ENCODE results near the gene RUNX1. TPM values are rescaled to one million over a fixed set of nuclear protein-coding genes. Genes with fewer than 3 reads are reported as not detected.

The RUNX1 gene
- total and polyA plus RNA-seq, 2 of the 13 experiments (the other 11 are each of a cell fraction or from before 2014, with no cell fraction given): 5.4 to 6.4 TPM

DNA sequence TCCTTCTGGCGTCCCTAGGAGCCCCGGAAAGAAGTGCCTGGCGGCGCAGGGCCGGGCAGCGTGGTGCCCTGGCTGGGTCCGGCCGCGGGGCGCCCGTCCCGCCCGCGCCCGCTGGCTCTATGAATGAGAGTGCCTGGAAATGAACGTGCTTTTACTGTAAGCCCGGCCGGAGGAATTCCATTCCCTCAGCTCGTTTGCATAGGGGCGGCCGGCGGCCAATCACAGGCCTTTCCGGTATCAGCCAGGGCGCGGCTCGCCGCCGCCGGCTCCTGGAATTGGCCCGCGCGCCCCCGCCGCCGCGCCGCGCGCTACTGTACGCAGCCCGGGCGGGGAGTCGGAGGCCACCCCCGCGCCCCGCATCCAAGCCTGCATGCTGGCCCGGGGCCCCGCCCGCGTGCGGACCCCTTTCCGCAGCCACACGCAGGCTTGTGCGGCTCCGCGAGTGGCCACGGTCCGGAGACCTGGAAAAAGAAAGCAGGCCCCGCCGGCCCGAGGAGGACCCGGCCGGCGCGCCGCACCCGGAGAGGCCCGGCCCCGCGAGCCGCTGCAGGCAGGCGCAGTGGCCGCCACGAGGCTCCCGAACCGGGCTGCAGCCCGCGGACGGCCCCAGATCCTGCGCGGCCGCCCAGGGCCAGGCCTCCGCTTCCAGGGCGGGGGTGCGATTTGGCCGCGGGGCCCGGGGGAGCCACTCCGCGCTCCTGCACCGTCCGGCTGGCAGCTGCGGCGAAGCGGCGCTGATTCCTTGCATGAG, 160.4 kb downstream of the RUNX1 start (continued):
- TF ChIP-seq, protein P1, sequence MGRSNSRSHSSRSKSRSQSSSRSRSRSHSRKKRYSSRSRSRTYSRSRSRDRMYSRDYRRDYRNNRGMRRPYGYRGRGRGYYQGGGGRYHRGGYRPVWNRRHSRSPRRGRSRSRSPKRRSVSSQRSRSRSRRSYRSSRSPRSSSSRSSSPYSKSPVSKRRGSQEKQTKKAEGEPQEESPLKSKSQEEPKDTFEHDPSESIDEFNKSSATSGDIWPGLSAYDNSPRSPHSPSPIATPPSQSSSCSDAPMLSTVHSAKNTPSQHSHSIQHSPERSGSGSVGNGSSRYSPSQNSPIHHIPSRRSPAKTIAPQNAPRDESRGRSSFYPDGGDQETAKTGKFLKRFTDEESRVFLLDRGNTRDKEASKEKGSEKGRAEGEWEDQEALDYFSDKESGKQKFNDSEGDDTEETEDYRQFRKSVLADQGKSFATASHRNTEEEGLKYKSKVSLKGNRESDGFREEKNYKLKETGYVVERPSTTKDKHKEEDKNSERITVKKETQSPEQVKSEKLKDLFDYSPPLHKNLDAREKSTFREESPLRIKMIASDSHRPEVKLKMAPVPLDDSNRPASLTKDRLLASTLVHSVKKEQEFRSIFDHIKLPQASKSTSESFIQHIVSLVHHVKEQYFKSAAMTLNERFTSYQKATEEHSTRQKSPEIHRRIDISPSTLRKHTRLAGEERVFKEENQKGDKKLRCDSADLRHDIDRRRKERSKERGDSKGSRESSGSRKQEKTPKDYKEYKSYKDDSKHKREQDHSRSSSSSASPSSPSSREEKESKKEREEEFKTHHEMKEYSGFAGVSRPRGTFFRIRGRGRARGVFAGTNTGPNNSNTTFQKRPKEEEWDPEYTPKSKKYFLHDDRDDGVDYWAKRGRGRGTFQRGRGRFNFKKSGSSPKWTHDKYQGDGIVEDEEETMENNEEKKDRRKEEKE (IDR thresholded peaks at IDR 0.05): no peak
- TF ChIP-seq FOXA1 (IDR thresholded peaks at IDR 0.05): no peak
- 0 out of 2 replicates have a peak, but pooled peaks have one; percentile 19 for TF ChIP-seq FOXA1 (CRISPR knock-in tag; IDR thresholded peaks at IDR 0.05)
- TF ChIP-seq SIN3B (IDR thresholded peaks at IDR 0.05; ENCODE audit: low read length): no peak
- no peak for TF ChIP-seq RARA (CRISPR knock-in tag; IDR thresholded peaks at IDR 0.05)
- 0 out of 2 replicates have a peak, but pooled peaks have one; percentile 62 for TF ChIP-seq ZNF816 (CRISPR knock-in tag; IDR thresholded peaks at IDR 0.05; ENCODE audit: borderline replicate concordance)
- peak; percentile 57; the same call in 1 of the 2 replicates for TF ChIP-seq HMG20B (CRISPR knock-in tag; conservative IDR thresholded peaks at IDR 0.05)
- TF ChIP-seq RFXANK (CRISPR knock-in tag; IDR thresholded peaks at IDR 0.05): 0 out of 2 replicates have a peak, but pooled peaks have one; percentile 42
- peak; percentile 95 for TF ChIP-seq HBP1 (CRISPR knock-in tag; IDR thresholded peaks at IDR 0.05; ENCODE audit: low read depth)
- 0 out of 2 replicates have a peak, but pooled peaks have one; percentile 47 for TF ChIP-seq BRCA1 (CRISPR knock-in tag; IDR thresholded peaks at IDR 0.05)
- TF ChIP-seq JUND (CRISPR knock-in tag; IDR thresholded peaks at IDR 0.05): no peak
- peak; percentile 97 for TF ChIP-seq RBFOX2 (IDR thresholded peaks at IDR 0.05; ENCODE audit: low read depth, low read length)
- TF ChIP-seq FOXA3 (CRISPR knock-in tag; IDR thresholded peaks at IDR 0.05): peak; percentile 25; the same call in 1 of the 2 replicates
- no peak for TF ChIP-seq ZKSCAN8 (CRISPR knock-in tag; IDR thresholded peaks at IDR 0.05; ENCODE audit: borderline replicate concordance)
- 0 out of 2 replicates have a peak, but pooled peaks have one; percentile 35 for TF ChIP-seq MTF1 (CRISPR knock-in tag; IDR thresholded peaks at IDR 0.05)
- peak; percentile 29; the same call in 1 of the 2 replicates for TF ChIP-seq ZNF563 (CRISPR knock-in tag; IDR thresholded peaks at IDR 0.05)
- peak; percentile 16; the same call in 1 of the 2 replicates for TF ChIP-seq ZNF329 (CRISPR knock-in tag; IDR thresholded peaks at IDR 0.05; ENCODE audit: low read depth)
- peak; percentile 57; the same call in 1 of the 2 replicates for TF ChIP-seq MED13 (CRISPR knock-in tag; IDR thresholded peaks at IDR 0.05)
- TF ChIP-seq ZNF766 (CRISPR knock-in tag; IDR thresholded peaks at IDR 0.05; ENCODE audit: borderline replicate concordance): 0 out of 2 replicates have a peak, but pooled peaks have one; percentile 48
- peak; percentile 50 for TF ChIP-seq NFYC (CRISPR knock-in tag; IDR thresholded peaks at IDR 0.05)

Data from HepG2 (cell line).